H9 (cell line): ENCODE data around the gene TMCO4. TPM values are rescaled to one million over a fixed set of nuclear protein-coding genes. Genes with fewer than 3 reads are reported as not detected.

Experiments
- DNase-seq: peaks from one replicate; pipeline ENCODE4 v3.0.0-alpha.2; 2017
- H2AFZ ChIP-seq: one replicate; pipeline ENCODE4 v1.6.1; 2013; ENCODE audit warnings: mild to moderate bottlenecking, low read length, control low read depth, moderate library complexity
- H2AK5ac ChIP-seq: 2 replicates; pipeline ENCODE4 v1.6.1; 2013; ENCODE audit warnings: low read length, control low read depth, mixed read lengths; ENCODE audit not compliant: insufficient read length
- H2BK120ac ChIP-seq: one replicate; pipeline ENCODE4 v1.6.1; 2013; ENCODE audit warnings: low read depth, mild to moderate bottlenecking, low read length, control low read depth, inconsistent platforms; ENCODE audit not compliant: poor library complexity, severe bottlenecking
- H2BK12ac ChIP-seq: 2 replicates; pipeline ENCODE4 v1.6.1; 2013; ENCODE audit warnings: low read length, control low read depth, mixed read lengths, low read depth; ENCODE audit not compliant: insufficient read length
- H2BK15ac ChIP-seq: 2 replicates; pipeline ENCODE4 v1.6.1; 2013; ENCODE audit warnings: low read depth, low read length, control low read depth
- H2BK20ac ChIP-seq: one replicate; pipeline ENCODE4 v1.6.1; 2013; ENCODE audit warnings: low read depth, mild to moderate bottlenecking, low read length, control low read depth, inconsistent platforms; ENCODE audit not compliant: poor library complexity, severe bottlenecking
- H2BK5ac ChIP-seq: 2 replicates; pipeline ENCODE4 v1.6.1; 2013; ENCODE audit warnings: low read length, control low read depth, mixed read lengths; ENCODE audit not compliant: insufficient read length
- H3K14ac ChIP-seq: 2 replicates; pipeline ENCODE4 v1.6.1; 2013; ENCODE audit warnings: low read length, control low read depth; ENCODE audit not compliant: insufficient read depth
- H3K18ac ChIP-seq: 2 replicates; pipeline ENCODE4 v1.6.1; 2013; ENCODE audit warnings: low read depth, mild to moderate bottlenecking, mixed read lengths, low read length, control low read depth; ENCODE audit not compliant: insufficient read length
- H3K23ac ChIP-seq: 2 replicates; pipeline ENCODE4 v1.6.1; 2013; ENCODE audit warnings: low read length, control low read depth, mixed read lengths, low read depth; ENCODE audit not compliant: insufficient read length
- H3K23me2 ChIP-seq: 2 replicates; pipeline ENCODE4 v1.6.1; 2013; ENCODE audit warnings: low read depth, mild to moderate bottlenecking, mixed read lengths, low read length, control low read depth; ENCODE audit not compliant: insufficient read length, poor library complexity, severe bottlenecking
- H3K27ac ChIP-seq: 2 replicates; pipeline ENCODE4 v1.5.1; 2013; ENCODE audit warnings: low read length, control low read depth, mixed read lengths, low read depth; ENCODE audit not compliant: insufficient read length
- H3K27me3 ChIP-seq: 2 replicates; pipeline ENCODE4 v1.6.1; 2013; ENCODE audit warnings: low read length, control low read depth, inconsistent platforms; ENCODE audit not compliant: insufficient read depth
- H3K4ac ChIP-seq: 2 replicates; pipeline ENCODE4 v1.6.1; 2013; ENCODE audit warnings: low read depth, mild to moderate bottlenecking, control low read depth, inconsistent platforms, low read length, moderate library complexity
- H3K4me1 ChIP-seq: 2 replicates; pipeline ENCODE4 v1.6.1; 2013; ENCODE audit warnings: low read length, control low read depth, inconsistent platforms; ENCODE audit not compliant: insufficient read depth
- H3K4me2 ChIP-seq: 2 replicates; pipeline ENCODE4 v1.6.1; 2013; ENCODE audit warnings: low read length, control low read depth, mixed read lengths; ENCODE audit not compliant: insufficient read length, insufficient read depth
- H3K56ac ChIP-seq: 2 replicates; pipeline ENCODE4 v1.6.1; 2013; ENCODE audit warnings: low read depth, mild to moderate bottlenecking, mixed read lengths, low read length, control low read depth; ENCODE audit not compliant: insufficient read length
- H3K79me1 ChIP-seq: 2 replicates; pipeline ENCODE4 v1.6.1; 2013; ENCODE audit warnings: low read depth, mild to moderate bottlenecking, moderate library complexity, low read length, control low read depth, inconsistent platforms; ENCODE audit not compliant: insufficient read depth, poor library complexity, severe bottlenecking
- H3K79me2 ChIP-seq: 2 replicates; pipeline ENCODE4 v1.6.1; 2013; ENCODE audit warnings: low read length, control low read depth, inconsistent platforms; ENCODE audit not compliant: insufficient read depth
- H3K9ac ChIP-seq: 2 replicates; pipeline ENCODE4 v1.6.1; 2013; ENCODE audit warnings: low read length, control low read depth, mixed read lengths; ENCODE audit not compliant: insufficient read length; ENCODE audit errors: extremely low read depth
- H3K9me3 ChIP-seq: one replicate; pipeline ENCODE4 v1.6.1; 2013; ENCODE audit warnings: low read depth, low read length, inconsistent platforms; ENCODE audit not compliant: control insufficient read depth
- H3T11ph ChIP-seq: one replicate; pipeline ENCODE4 v1.6.1; 2013; ENCODE audit warnings: mild to moderate bottlenecking, low read length, control low read depth, inconsistent platforms
- H4K20me1 ChIP-seq: one replicate; pipeline ENCODE4 v1.6.1; 2013; ENCODE audit not compliant: control insufficient read depth, insufficient read length, insufficient read depth
- H4K5ac ChIP-seq: 2 replicates; pipeline ENCODE4 v1.6.1; 2013; ENCODE audit warnings: low read depth, mild to moderate bottlenecking, mixed read lengths, low read length, control low read depth; ENCODE audit not compliant: insufficient read length
- H4K8ac ChIP-seq: replicated peaks from 2 replicates; pipeline ENCODE4 v1.6.1; 2013; ENCODE audit warnings: low read length, control low read depth, mixed read lengths, low read depth; ENCODE audit not compliant: insufficient read length
- H4K91ac ChIP-seq: 2 replicates; pipeline ENCODE4 v1.6.1; 2013; ENCODE audit warnings: low read depth, mild to moderate bottlenecking, moderate library complexity, mixed read lengths, low read length, control low read depth; ENCODE audit not compliant: insufficient read length
- H3K27ac Mint-ChIP-seq, 3 experiments: 2 replicates in 2 of 3; 3 replicates in 1 of 3; pipeline ENCODE4 v1.8.0; 2020 to 2021; ENCODE audit warnings: mixed read lengths in 3 of 3, mild to moderate bottlenecking in 1 of 3, moderate library complexity in 1 of 3
- H3K27me3 Mint-ChIP-seq: 2 replicates; pipeline ENCODE4 v1.8.0; 2021; ENCODE audit warnings: low read depth, mild to moderate bottlenecking, moderate library complexity, mixed read lengths
- H3K36me3 Mint-ChIP-seq, 3 experiments: 2 replicates in 2 of 3; 3 replicates in 1 of 3; pipeline ENCODE4 v1.8.0; 2020 to 2021; ENCODE audit warnings: low read depth in 3 of 3, mixed read lengths in 3 of 3; ENCODE audit not compliant: insufficient read depth in 1 of 3
- H3K4me1 Mint-ChIP-seq, 2 experiments: 2 replicates each; pipeline ENCODE4 v1.8.0; 2020; ENCODE audit warnings: mixed read lengths in 2 of 2
- H3K4me3 Mint-ChIP-seq, 2 experiments: 2 replicates in 1 of 2; 3 replicates in 1 of 2; pipeline ENCODE4 v1.8.0; 2020 to 2021; ENCODE audit warnings: mild to moderate bottlenecking in 2 of 2, mixed read lengths in 2 of 2, moderate library complexity in 1 of 2
- H3K9me3 Mint-ChIP-seq, 2 experiments: 2 replicates in 1 of 2; 3 replicates in 1 of 2; pipeline ENCODE4 v1.8.0; 2020; ENCODE audit warnings: mild to moderate bottlenecking in 2 of 2, mixed read lengths in 2 of 2, moderate library complexity in 1 of 2
- CTCF ChIP-seq: fragments of 200-600 bp; sonication (generic); conservative IDR thresholded peaks from 3 replicates; pipeline ENCODE4 v1.8.0; 2021; ENCODE audit warnings: antibody characterized with exemption, mild to moderate bottlenecking
- WGBS: extraction: QIAGEN DNeasy Blood & Tissue Kit; methylation state at CpG from one replicate; pipeline ENCODE4 v1.1.7; 2013; ENCODE audit warnings: missing lambda C conversion rate, low lambda C conversion rate, mixed read lengths; ENCODE audit not compliant: insufficient read length; ENCODE audit errors: extremely low coverage; 5-methylcytosine and 5-hydroxymethylcytosine counted together
- total RNA-seq: library from RNA; stranded (reverse); gene quantifications from 2 replicates; pipeline ENCODE4 v1.2.1, GENCODE V29; 2021

Gene TMCO4
- total RNA-seq, 1 experiment from 2014 or later, result 4.0 TPM

- Histone ChIP-seq H2BK120ac (no peak overlapping the region), H2AFZ (no peak overlapping the region), H3K27me3 (no peaks in the 10 kb centered on the region), H2BK15ac (no peak overlapping the region), H2BK20ac (no peak overlapping the region), H3K56ac (no peak overlapping the region), H4K5ac (no peak overlapping the region), H4K91ac (no peak overlapping the region), H3K4me1 (no peaks in the 10 kb centered on the region), H3K4ac (no peak overlapping the region), H2AK5ac (no peak overlapping the region), H3K4me2 (no peak overlapping the region), H3K9ac (no peak overlapping the region), H3K14ac (no peak overlapping the region), H3K79me1 (no peaks in the 10 kb centered on the region), H3K79me2 (no peaks in the 10 kb centered on the region), H2BK12ac (no peak overlapping the region), H3K23ac (no peak overlapping the region), H3K27ac (no peak overlapping the region), H2BK5ac (no peak overlapping the region), H4K20me1 (no peaks in the 10 kb centered on the region), H3K18ac (no peak overlapping the region), H3K9me3 (no peaks in the 10 kb centered on the region), H4K8ac (no peak overlapping the region), H3T11ph (no peak overlapping the region), H3K23me2 (no peaks in the 10 kb centered on the region)
- DNase-seq, result no peak
- Mint-ChIP-seq H3K27ac (no peak overlapping the region), H3K4me3 (no peak overlapping the region), H3K4me1 (peaks cover 17 to 24% of the 10 kb centered on the region in 2 experiments), H3K9me3 (no peaks in the 10 kb centered on the region; a peak in 1 of 5 replicates), H3K27me3 (no peaks in the 10 kb centered on the region), H3K36me3 (no peaks in the 10 kb centered on the region)
- TF ChIP-seq CTCF, result no peak
- no CpG with 5 or more reads among the region's 12 CpGs for WGBS
Measured at GRCh38 chr1:19710825-19711611, 88.7 kb downstream of the TMCO4 start.
